ENCODE data around the gene ZNF524. TPM values are rescaled to one million over a fixed set of nuclear protein-coding genes. Genes with fewer than 3 reads are reported as not detected.

Gene ZNF524
- total RNA-seq, 2 donors from 2014 or later: 30.2 to 54.8 TPM

DNA sequence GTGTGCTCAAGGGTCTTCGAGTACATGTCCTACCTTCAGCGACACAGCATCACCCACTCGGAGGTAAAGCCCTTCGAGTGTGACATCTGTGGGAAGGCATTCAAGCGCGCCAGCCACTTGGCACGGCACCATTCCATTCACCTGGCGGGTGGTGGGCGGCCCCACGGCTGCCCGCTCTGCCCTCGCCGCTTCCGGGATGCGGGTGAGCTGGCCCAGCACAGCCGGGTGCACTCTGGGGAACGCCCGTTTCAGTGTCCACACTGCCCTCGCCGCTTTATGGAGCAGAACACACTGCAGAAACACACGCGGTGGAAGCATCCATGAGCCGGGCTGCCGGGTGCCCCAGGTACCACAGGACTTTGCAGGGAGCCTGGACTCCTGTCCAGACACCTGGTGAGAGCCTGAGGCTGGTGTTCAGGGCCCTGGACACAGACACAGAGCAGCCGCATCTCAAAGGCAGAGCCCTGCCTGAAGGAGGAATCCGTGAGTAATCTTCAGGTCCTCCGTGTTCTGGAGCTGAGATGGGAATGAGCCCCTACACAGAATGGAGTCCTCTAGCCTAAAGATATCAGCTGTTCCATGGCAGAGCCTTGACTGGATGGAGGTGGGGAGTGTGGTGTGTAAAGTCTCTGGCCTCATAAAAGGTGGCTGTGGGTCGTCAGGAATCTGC lies 44.9 kb downstream of the ZNF524 start:
- H3K27me3 ChIP-seq (replicated peaks; ENCODE audit: insufficient read depth): no peaks in the 10 kb centered on the region
- peaks cover 35% of the 10 kb centered on the region for H3K4me1 ChIP-seq (replicated peaks)
- no peak overlapping the region for H3K27ac ChIP-seq
- DNase-seq (ENCODE audit: low spot score): no peak
- 79% methylated on average over 28 of the region's 28 CpGs for WGBS
- no peak overlapping the region for H3K4me3 ChIP-seq
- no peaks in the 10 kb centered on the region for H3K9me3 ChIP-seq
- intact Hi-C loops (cut with DNase I): no loop called here
- TF ChIP-seq POLR2A (IDR thresholded peaks at IDR 0.05): no peak
- no peaks in the 10 kb centered on the region for H3K36me3 ChIP-seq

DNA sequence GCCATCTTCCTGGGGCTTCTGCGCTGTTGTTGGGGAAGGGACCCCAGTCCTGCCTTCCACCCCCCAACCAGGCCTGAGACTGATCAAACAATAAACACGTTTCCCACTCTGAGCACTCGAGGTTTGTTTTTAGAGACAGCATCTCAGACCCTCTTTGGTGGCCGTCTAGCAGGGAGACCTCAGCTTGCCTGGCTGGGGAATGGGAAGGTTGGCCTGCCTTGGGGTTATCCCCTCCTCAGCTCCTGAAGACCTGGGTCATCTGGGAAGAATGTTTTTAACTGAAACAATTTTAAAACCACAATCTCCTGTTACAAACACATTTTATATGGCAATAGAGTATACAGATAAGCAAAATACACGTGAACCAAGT lies 45.4 kb downstream of the ZNF524 start:
- no peaks in the 10 kb centered on the region for H3K9me3 ChIP-seq
- no peak overlapping the region for H3K4me3 ChIP-seq
- 49% methylated on average over 5 of the region's 5 CpGs for WGBS
- no peak overlapping the region for H3K27ac ChIP-seq
- DNase-seq (ENCODE audit: low spot score): no peak
- H3K4me1 ChIP-seq (replicated peaks): peaks cover 30% of the 10 kb centered on the region
- H3K27me3 ChIP-seq (replicated peaks; ENCODE audit: insufficient read depth): no peaks in the 10 kb centered on the region
- intact Hi-C loops (cut with DNase I): no loop called here
- no peaks in the 10 kb centered on the region for H3K36me3 ChIP-seq
- TF ChIP-seq POLR2A (IDR thresholded peaks at IDR 0.05): no peak
- TF ChIP-seq, protein P1, sequence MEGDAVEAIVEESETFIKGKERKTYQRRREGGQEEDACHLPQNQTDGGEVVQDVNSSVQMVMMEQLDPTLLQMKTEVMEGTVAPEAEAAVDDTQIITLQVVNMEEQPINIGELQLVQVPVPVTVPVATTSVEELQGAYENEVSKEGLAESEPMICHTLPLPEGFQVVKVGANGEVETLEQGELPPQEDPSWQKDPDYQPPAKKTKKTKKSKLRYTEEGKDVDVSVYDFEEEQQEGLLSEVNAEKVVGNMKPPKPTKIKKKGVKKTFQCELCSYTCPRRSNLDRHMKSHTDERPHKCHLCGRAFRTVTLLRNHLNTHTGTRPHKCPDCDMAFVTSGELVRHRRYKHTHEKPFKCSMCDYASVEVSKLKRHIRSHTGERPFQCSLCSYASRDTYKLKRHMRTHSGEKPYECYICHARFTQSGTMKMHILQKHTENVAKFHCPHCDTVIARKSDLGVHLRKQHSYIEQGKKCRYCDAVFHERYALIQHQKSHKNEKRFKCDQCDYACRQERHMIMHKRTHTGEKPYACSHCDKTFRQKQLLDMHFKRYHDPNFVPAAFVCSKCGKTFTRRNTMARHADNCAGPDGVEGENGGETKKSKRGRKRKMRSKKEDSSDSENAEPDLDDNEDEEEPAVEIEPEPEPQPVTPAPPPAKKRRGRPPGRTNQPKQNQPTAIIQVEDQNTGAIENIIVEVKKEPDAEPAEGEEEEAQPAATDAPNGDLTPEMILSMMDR (IDR thresholded peaks at IDR 0.05): no peak
- no peak for TF ChIP-seq POLR2AphosphoS5 (IDR thresholded peaks at IDR 0.05)

DNA sequence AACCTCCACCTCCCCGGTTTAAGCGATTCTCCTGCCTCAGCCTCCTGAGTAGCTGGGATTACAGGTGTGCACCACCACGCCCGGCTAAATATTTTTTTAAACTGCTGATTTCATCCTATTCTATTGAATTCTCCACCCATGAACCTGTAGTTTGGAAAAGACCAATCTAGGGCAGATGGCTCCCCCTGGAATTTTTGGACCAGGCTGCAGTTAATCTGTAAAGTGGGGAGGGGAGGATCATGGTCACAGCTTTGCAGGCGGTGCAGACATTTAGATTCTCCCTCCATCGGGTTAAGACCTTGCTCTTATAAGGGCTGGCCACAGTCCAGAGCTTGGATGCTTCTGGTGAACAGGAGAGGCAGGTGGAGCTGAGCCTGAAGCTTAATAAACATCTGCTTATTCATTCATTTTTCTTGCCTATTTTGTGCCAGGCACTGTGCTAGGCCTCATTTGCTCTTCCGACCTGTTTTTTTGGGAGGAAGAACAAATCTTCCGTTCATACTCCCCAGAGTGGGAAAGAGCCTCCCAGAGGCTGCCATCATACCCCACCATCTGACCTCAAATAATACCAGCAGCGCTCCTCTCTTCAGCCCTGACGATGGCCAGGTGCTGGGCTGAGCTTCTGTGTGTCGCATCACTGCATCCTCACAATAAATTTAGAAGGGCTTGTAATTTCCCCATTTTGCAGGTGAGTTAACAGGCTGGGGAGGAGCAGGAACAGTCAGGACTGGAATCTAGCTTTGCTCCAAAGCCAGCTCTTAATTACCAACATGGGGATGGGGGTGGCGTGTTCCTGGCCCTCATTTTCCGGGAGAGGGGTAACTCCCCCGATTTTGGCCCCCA lies 47.0 kb downstream of the ZNF524 start:
- peak overlapping the region; percentile 81 to 85 for H3K27ac ChIP-seq
- TF ChIP-seq POLR2AphosphoS5 (IDR thresholded peaks at IDR 0.05): no peak
- TF ChIP-seq POLR2A (IDR thresholded peaks at IDR 0.05): no peak
- TF ChIP-seq, protein P1 (IDR thresholded peaks at IDR 0.05): no peak
- peaks cover 29% of the 10 kb centered on the region for H3K4me1 ChIP-seq (replicated peaks)
- no peaks in the 10 kb centered on the region for H3K9me3 ChIP-seq
- no peaks in the 10 kb centered on the region for H3K36me3 ChIP-seq
- no peaks in the 10 kb centered on the region for H3K27me3 ChIP-seq (replicated peaks; ENCODE audit: insufficient read depth)
- 40% methylated on average over 14 of the region's 14 CpGs for WGBS
- H3K4me3 ChIP-seq: peak overlapping the region; percentile 74 to 86
- no peak for DNase-seq (ENCODE audit: low spot score)
- intact Hi-C loops (cut with DNase I): no loop called here

DNA sequence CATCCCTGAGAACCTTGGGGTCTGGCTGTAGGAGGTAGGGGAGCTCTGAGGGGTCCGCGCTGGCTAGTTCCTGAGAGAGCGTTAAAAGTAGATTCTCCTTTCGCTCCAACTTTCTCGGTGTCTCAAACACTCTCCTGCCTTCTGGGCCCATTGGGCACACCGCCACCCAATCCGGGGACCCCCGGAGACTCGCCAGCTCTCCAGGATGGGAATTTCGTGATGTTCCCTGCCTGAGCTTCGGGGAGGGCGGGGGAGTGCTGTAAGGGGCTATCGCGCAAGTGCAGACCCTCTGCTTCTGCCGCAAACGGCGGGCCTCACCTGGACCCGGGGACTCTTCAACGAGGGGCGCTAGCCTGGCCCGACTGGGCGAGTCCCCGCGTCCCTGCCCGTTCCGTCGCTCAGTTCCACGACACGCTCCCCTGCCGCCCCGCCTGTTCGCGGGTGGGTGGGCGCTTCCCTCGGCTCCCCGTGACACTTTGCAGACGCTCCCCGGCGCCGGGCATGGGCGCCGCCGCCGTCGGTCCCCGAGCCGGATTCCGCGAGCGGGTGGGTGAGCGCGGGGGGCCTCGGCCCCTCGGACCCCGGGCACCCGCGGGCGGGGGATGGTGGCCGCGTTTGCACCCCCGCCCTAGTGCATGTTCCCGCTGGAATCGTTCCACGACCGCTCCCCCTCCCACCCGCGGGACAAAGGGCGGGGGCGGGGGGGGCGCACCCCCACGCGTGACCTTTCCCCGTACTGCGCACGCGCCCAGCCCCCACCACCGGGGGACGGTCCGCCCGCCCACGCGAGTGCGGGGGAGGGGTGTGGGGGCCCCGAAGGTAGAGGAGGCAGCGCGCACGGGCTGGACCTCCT lies 47.9 kb downstream of the ZNF524 start, which contains the start of gene CCDC106:
Gene CCDC106 (plus strand): TSS at position 481 of the 853 bp plus-strand sequence. CDS start 835 bp downstream, outside the sequence.
- peaks cover 24% of the 10 kb centered on the region for H3K4me1 ChIP-seq (replicated peaks)
- H3K36me3 ChIP-seq: no peaks in the 10 kb centered on the region
- no peaks in the 10 kb centered on the region for H3K9me3 ChIP-seq
- intact Hi-C loops (cut with DNase I): no loop called here
- DNase-seq (ENCODE audit: low spot score): peak; percentile 44
- peak within 1 kb of the TSS; percentile 74 to 86 for H3K4me3 ChIP-seq
- WGBS: 2% methylated on average over 43 of the region's 87 CpGs
- TF ChIP-seq, protein P1 (IDR thresholded peaks at IDR 0.05): no peak
- peak; percentile 12 for TF ChIP-seq POLR2A (IDR thresholded peaks at IDR 0.05)
- H3K27me3 ChIP-seq (replicated peaks; ENCODE audit: insufficient read depth): no peaks in the 10 kb centered on the region
- H3K27ac ChIP-seq: peak within 1 kb of the TSS; percentile 81 to 85

All from prostate gland (tissue), 2 donors.